Measurements from ENCODE around the gene SELENOO.

The SELENOO gene

DNA sequence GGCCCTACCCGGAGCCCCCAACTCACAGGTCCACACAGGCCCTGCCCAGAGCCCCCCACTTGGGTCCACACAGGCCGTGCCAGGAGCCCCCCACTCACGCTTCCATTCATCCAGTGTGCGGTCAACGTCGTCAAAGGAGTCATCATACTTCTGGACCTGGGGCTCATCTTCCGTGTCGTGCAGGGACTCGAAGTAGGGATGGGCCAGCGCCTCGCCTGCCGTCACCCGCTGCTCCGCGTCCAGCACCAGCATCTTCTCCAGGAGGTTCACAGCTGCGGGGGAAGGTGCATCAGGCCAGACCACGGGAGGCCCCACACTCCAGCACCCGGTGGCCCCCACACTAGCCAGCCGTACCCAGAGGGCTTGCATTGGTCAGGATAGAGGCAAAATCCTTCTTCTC is 54.3 kb downstream of the SELENOO start:
- ATAC-seq = no peak

DNA sequence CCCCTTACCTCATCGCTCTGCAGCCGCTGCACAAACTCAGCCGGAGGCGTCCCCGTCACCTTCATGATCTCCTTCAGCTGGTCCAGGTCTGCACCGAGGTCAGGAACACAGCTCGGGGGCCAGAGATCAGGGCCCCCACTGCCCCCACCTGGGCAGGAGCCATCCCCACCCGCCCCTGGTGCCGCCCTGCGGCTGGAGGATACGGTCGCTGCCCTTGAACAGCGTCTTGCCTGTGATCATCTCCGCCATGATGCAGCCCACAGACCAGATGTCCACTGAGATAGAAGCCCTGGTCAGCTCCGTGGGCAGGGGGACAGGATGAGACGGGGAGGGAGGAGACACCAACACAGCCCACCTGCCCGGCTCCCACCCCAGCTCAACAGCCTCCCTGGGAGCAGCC is 54.8 kb downstream of the SELENOO start:
- DNase-seq (no peak), ATAC-seq (no peak)

More for the DNA sequence above, 54.3 kb downstream of the SELENOO start:
- DNase-seq = no peak

DNA sequence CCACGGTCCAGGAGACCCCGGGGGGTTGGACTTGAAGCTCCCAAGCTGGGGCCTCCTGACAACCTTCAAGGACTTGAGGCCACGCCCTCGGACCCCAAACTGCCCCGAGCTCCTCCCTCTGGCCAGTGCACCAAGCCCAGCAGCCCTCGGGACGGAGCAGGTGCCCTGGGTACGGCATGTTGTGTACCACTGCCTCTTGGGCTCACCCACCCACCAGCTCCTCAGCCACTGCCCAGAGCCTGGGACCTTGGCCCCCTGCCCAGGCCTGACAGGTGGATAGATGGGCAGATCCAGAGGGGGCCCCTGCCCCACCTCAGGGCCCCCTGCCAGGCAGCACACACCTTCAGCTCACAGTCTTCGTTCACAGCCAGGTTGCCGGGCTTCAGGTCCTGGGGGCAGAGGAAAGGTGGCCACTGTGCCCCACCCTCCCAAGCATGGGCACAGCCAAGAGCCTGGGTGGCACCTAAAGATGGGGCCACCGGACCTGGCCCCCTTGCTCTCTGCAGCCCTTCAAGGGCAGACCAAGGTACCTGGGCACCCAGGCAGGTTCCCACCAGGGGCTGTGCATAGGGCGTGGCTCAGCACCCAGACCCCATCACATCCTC is 55.5 kb downstream of the SELENOO start:
- no peak for ATAC-seq
- DNase-seq = no peak

DNA sequence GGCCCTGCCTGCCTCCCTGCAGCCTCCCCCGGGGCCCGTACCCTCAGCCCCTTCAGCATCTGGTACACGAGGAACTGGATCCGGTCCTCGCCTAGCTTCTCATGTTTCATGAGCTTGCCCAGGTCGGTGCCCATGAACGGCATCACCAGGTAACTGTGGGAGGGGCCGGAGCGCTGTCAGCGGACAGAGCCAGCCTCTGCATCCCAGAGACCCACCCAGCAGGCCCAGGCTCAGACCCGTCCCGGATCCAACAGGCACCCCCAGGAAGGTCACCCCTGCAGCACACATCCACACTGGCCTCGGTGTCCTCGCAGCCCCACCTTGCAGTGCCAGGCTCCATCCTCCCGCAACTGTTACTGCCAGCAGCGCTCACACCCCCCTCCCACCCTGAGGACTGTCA is 56.2 kb downstream of the SELENOO start:
- DNase-seq = no peak
- no peak for ATAC-seq

DNA sequence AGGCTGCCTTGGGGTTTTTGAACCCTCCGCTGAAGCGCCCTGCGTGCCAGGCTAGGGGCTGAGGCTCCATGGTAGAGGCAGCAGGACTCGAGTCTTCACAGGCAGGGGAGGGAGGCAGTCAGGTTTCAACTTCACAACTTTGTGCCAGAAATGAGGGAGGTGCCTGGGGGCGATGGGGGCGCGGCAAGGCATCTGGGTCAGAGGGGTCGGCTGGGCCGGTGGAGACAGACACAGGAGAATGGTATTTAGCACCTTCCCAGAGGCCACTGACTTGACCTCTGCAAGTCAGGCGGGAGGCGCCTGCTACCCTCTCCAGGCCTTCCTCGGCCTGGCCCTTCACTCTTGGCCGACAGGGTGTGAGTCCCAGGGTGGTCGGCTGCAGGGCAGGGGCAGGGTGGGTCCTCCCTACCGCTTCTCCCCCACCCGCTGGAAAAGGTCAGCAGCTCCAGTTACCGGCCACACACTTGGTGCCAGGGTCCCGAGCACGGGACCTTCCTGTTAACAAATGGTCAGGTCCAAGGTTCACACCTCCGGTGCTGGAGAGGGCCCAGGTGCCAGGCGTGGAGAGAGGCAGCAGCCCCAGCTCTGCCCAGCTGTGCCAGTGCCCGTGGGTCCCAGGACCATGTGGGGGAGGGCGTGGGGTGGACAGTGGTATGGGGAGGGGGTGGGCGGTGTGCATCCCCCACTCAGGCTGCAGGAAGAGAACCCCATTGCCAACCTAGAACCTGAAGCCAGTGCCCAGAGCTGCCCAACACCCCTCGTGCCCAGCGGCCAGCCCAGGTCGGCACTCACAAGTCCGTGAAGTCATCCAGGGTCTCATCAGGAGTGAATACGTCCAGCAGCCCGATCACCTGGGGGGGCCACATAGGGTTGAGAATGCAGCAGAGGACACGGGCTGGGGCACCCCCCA is 56.9 kb downstream of the SELENOO start:
- ATAC-seq = no peak
- DNase-seq = no peak

DNA sequence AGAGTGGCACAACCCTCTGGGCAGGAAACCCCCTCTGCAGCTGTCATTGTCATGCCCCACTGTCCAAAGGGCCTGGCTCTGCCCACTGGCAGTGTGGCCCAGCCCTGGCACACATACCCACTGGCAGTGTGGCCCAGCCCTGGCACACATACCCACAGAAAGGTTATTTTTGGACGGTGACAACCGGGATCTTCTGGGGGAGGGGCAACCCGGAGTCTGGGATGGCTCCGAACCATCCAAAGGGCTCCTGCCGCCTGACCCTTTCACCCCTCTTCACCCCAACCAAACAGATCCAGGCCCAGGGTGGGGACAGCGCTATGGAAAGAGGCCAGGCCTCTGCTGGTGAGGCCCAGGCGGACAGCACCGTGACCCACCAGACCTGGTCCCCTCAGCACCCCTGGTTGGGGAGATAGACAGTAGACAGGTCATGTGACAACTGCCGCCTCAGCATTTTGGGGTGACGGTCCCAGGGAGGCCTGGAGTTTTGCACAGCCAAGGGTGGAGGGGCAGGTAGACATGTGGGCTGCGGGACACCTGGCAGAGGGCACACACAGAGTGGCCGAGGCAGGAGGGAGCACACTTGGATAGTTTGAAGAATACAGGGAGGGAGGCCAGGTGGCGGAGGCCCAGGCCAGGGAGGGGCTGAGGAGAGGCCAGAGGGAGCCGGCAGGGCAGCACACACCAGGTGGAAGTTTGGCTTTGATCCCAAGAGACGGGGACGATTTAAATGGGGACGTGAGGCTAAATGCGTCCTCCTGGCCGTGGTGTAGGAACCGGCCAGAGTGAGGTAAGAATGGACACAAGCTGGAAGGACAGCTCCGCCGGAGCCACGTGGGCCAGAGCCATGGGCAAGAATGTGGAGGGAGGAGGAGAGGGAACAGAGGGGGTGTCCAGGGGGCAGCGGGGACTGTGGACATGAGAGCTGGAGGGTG is 57.8 kb downstream of the SELENOO start:
- no peak for DNase-seq
- no peak for ATAC-seq

DNA sequence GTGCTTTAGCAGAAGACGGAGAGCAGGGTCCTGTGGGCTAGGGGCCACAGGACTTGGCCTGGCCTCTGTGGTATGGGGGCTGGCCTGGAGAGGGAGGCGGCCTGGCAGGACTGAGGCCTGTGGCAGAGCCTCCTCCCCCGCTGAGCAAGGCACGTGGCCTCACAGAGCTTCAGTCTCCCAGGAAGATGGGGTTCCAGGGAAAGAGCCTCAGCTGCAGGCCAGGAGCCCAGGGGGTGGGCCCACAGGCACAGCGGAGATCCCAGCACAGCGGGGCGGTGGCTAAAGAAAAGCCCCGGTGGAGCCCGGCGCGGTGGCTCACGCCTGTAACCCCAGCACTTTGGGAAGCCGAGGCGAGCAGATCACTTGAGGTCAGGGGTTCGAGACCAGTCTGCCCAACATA is 58.5 kb downstream of the SELENOO start:
- no peak for ATAC-seq
- DNase-seq = no peak

DNA sequence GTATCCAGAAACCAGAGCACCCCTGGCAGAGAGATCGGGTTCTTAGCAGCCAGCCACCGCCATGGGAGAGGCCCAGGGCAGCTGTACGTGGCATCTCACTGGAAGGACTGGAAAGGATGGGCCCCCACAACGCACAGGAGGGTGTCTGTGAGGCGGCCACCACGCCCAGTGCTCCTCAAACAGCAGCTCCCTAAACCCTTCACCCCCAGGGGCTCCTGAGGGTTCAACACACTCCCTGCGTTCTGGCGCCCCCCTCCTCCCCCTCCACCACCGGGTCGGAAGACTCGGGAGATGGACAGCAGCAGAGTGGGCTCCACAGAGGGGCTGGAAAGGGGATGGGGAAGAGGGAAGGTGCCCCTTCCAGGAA is 59.6 kb downstream of the SELENOO start:
- DNase-seq (no peak), ATAC-seq (no peak)

DNA sequence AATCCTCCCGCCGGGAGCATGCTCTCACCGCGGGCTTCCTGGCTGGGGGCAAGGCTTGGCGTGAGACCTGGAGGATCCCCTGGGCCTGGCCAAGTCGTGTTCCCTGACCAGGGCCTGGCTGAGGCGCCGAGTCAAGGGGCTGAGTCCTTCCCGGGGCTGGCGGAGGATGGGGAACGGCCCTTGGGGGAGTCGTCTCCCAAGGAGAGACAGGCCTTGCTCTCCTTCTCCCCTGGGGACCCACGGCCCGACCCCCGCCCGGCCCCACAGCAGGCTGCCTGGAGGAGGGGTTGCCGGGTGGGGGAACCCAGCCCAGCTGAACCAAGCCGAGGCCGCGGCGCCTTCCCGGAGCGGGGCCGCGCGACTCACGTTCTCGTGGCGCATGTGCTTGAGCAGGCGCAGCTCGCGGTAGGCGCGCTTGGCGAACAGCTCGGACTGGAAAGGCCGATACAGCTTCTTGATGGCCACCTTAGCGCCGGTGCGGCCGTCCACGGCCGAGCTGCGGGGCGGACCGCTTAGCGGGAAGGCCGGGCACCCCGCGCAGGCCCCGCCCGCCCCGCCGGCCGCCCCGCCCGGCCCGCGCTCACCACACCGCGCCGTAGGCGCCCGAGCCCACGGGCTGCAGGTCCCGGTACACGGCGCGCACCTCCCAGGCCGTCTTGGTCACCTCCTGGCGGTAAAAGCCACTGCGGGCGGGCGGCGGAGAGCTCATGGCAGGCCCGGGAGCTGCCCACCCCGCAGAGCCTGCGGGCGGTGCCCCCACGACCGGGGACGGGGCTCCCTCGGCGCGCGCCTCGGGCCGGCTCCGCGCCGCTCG is 60.2 kb downstream of the SELENOO start:
- DNase-seq = peak; percentile 60
- peak; percentile 20 for ATAC-seq

DNA sequence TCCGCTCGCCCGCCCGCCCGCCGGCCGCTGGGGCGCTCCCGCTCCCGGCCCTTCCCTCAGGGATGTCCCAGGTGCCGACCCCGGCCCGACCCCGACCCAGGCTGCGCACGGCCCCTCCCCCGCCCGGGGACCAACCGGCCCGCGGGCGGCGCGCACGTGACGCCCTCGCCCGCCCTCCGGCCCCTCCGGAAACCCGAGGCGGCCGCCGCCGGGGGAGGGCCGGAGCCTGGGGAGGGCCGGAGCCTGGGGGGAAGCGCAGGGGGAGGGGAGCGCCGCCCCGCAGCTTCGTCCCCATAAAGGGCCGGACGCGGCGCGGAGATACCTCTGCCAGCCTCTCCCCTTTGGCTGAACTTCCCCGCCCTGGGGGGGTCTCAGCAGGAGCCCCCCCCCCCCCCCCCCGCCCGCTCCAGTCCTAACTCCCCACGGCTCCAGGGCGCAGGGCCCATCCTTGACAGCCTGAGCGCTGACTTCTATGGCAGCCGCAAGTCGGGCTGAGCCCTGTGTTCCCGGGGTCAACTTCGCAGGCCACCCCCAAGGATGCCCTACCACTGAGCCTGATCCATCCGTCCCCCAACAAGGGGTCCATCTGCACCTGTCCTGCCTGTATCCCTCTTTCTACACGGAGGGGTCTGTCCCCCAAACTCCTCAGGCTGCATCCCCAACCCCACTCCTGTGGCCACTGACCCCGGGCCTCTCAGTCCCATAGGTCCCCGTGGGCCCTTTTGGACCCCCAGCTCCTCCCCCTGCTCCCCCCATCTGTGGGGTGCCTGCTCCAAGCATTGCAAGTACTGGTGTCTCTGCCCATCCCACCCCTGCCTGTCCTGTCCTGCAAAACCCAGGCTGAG is 61.0 kb downstream of the SELENOO start, which contains the start of gene MAPK12:
Gene MAPK12, minus strand, starts transcription at position 69 of the 845 bp plus-strand sequence. CDS start 174 bp downstream, outside the sequence.
- DNase-seq = no peak
- ATAC-seq = no peak

DNA sequence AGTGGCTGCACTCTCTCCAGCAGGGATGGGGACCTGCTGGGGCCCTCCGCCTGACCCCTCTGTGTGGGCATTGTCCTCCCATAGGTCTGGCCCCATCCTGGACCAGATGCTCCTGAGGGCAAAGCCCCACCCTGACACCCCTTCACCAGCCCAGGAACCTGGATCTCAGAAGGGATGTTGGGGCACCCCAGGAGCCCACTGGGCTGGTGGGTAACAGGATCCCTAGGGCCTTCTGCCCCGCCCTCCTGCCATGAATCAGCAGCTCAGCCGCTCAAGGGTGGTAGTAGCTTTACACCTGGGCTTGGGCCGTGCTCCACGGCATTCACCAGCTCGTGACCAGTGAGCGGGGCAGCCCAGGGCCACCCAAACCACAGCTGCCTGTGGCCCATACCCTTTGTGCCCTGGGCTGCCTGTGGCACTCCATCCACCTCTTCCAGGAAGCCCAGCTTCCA is 61.7 kb downstream of the SELENOO start:
- ATAC-seq (no peak), DNase-seq (no peak)

DNA sequence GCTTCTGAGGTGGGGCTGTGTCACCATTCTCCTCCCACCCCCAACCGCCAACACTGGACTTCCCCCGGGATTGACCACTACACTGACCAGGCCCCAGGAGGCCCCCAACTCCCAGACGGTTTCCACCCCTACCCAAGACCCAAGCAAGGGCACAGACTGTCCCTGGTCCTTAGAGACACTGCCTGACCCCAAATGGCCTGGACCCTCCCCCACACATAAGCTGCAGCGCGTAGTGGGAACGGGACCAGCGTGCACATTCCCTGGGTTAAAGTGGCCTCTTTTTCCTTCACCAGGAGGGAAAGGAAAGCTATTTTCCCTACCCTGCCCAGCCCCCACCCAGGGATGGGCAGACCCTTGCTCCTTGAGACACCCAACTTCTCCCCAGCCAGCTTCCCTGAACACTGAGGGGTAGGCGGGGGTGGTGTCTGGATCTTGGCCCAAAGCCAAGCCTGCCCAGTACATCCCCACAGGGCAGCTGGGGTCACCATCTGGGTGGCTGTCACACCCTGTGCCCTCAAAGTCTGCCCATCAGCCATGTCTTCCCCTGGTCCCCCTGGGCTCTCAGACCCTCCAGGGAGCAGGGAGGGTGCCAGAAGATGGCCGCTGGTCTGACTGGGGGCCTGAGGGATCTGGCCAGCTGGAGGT is 62.3 kb downstream of the SELENOO start:
- ATAC-seq = no peak
- no peak for DNase-seq

DNA sequence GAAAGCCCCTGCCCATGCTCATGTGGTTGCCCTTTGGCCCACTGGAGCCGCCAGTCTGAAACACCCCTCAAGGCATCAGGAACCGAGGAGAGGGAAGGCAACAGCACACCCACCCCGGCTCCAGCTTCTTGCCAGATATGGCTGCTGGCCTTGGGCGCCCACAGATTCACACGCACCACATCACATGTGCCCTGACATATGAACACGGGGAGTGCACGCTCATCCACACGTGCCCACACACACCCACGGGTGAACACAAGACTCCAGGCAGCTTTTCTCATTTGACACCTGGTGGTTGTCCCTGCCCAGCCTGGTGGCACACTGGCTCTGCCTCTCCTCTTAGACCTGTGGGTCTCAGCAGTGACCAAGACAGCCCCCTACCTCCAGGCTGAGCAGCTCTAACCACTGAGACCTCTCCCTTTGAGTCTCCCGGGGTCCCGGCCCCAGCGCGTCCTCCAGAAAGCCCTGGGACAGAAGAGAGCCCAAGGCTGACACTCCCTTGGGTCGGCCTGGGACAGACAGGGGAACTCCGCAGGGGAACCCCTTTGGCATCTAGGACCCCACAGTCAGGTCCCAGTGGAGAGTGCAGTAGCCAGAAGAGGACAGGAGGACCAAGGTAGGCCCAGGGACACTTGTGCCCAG is 63.4 kb downstream of the SELENOO start:
- DNase-seq = no peak
- ATAC-seq = no peak

DNA sequence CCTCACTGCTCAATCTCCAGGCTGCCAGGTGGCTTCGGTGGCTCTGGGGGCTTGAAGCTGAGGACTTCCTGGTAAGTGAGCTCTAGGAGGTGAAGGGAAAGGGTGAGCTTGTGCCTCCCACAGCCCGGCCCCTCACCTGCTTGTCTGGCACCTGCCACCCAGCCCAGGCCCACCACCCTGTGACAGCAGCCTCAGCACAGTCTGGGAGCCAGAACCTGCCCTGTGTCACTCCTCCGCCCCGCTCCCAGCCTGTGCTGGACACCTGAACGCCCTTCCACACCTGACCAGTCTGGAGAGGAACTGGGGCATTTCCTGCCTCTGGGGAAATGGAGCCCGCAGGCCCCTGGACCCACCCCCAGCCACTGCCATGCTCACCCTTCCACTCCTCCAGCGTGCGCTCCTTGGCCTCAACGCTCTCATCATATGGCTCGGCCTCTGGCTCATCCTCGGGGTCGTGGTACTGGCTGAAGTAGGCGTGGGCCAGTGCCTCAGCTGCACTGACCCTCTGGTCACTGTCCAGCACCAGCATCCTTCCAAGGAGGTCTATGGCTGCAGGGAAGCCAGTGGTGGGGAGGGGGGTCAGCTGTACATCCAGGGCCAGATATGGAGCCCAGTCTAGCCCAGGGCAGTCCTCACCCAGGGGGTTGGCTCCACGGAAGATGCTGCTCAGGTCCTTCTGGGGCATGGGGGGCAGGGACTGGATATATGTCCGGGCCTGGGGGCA is 64.3 kb downstream of the SELENOO start:
- DNase-seq = no peak
- no peak for ATAC-seq

DNA sequence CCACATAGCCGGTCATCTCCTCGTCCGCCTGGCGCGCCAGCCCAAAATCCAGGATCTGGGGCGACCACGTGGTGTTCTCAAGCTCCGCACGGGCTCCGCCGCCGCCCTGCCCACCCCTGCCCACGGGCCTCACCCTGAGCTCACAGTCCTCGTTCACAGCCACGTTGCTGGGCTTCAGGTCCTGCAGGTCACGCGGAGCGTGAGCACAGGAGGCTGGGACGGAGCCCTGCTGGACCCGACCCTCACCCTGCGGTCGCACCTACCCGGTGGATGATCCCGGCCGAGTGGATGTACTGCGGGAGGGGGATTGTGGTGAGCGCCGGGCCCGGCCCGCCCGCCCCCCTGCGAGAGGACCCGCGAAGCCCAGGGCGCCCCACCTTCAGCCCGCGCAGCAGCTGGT is 66.2 kb downstream of the SELENOO start:
- ATAC-seq (no peak), DNase-seq (no peak)
